Stimulated activated CD8-positive, alpha-beta memory T cell treated with anti-CD3 and anti-CD28 coated beads, Interleukin-2, amount 100 ng/mL, for 48 hours (primary cell): ENCODE measurements around the gene NDUFAF2.

ENCODE experiments used
- DNase-seq, 2 donors: peaks; one replicate each; pipeline ENCODE4 v3.0.0-alpha.2; 2020; ENCODE audit warnings: low read depth in 2 of 2

Gene NDUFAF2

DNA sequence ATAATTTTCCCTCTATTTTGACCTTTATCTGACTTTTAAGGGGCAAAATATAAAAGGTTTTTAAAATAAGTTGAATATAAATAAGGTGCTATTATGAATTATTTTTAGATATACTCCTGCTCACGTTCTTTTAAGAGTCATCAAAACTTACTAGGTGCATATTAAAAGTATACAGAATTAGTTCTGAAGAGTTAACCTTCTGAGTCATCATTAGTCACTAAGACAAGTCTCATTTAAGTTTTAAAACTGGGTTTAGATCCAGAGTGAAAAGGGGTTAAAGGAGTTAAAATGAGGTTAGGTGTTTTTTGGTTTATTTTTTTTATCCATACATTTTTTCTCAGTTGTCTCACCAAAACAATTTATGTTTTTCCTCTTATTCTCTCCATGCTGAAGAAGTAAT, 175.5 kb downstream of the NDUFAF2 start:
- no peak for DNase-seq

DNA sequence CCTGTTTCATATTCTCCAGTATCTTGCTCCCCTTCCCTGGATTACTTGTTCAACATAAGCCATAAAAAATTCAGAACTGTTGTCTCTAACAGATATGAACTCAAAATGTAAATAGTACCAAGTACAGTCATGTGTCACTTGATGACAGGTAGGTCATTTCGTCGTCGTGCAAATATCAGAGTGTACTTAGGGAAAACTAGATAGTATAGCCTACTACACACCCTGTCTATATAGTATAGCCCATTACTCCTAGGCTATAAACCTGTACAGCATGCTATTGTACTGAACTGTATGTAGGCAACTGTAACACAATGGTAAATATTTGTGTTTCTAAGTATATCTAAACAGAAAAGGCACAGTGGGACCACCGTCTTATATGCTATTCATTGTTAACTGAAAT, 178.1 kb downstream of the NDUFAF2 start:
- no peak for DNase-seq

GRCh38 chr5:61130289-61130688, 185.3 kb downstream of the NDUFAF2 start:
- no peak for DNase-seq

DNA sequence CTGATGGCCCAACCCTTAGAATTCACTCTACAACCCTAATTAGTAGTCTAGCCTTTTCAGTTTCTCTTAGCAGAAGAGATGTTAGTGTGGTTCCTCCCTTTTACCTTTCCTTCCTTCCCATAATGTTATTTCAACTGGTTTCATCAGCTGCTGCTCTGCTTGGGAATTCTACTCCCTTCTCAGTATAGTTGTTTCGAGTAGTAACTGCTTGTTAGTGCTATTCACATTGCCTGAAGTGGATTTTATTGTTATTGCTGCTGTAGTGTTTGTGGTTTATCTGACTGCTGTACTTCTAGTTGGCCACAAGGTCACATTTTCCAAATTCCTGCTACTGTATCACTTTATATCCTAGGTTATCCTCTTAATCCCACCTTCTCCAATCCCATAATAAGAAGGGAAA, 187.6 kb downstream of the NDUFAF2 start:
- DNase-seq: no peak

DNA sequence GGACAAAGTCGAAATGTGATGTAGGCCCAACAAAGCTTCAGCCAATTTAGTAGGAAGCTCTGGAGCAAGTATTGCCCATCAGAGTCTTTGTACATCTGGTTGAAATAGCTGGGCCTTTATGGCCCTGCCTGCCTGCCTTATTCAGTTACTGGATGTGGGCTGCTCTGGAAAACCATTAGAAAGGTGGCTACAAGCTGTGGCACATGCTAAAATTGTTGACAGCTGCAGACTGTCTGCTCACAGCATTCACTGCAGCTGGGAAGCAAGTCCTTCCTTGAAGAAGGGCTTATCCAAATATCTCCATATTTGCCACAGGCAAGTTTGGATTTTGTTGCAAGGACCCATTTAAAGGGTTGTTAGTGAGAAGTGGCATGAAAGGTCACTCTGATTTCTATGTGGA, 192.8 kb downstream of the NDUFAF2 start:
- DNase-seq: no peak

- DNase-seq: no peak
These were observed 194.3 kb downstream of the NDUFAF2 start for GRCh38 chr5:61139094-61139873.

GRCh38 chr5:61139931-61140330, 194.9 kb downstream of the NDUFAF2 start:
- no peak for DNase-seq

DNA sequence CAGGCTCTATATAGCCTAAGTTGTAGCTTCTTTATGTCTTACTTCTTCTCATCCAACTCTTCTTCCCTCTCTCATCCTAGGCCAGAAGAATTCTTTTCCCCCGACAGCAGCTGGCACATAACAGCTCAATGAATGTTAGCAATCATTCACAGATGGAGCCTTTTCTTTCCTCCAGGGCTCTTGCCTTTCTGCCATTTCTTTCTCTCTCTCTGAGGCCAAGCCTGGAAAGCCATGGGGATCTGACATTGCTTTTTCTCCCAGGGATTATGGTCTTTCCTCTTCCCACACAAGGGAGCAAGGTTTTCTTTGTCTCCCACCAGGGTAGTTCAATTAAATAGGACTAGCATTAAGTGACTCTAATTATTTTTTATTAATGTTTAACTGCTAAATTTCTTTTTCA, 196.8 kb downstream of the NDUFAF2 start:
- DNase-seq: no peak

DNA sequence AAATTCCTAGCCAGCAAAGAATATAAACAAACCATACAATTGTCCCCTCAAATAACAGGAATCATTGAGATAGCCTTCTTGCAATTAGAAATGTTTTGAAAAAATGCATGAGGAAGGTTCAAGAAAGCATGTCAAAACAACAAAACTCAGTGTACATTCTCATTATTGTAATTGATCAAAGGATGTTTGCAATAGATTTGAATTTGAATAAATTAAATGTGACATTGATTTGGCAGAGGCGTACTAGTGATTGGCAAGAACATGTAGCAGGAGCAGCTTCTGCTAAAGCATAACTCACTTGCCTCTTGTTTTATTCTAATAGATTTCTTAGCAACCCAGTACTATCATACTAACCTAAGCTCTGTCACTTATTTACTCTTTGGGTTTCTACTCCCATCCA, 197.4 kb downstream of the NDUFAF2 start:
- no peak for DNase-seq

DNA sequence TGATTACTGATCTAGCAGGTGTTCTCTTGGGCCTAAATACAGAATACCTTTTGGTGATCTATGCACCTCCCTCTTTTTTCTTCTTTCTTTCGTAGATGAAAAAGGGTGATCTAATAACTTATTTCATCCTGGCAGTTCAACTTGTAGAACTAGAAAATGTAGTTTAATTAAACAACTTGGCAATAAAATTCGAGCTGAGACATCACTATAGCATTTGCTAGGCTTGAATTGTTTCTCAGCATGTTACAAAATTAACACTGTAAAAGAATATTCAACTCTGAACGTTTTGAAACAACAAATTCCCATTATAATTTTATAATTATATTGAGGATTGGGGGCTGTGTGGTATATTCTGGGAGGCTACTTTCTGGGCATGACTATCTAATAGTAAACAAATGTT, 197.8 kb downstream of the NDUFAF2 start:
- no peak for DNase-seq

DNA sequence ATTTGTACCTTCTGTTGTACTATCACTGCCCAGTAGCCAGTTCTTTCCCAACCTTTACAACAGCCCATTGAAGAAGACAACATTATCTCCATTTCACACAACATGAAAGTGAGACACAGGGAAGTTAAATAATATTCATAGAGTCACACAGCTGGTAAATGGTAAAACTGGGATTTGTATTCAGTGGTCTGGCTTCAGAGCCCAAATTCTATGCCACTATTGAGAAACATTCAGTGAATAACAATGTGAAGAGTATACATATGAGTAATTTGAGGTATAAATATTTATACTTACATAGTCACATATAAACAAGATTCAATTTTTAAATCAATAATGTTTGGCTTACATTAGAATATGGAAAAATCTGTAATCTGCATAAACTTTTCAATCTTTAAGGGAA, 203.5 kb downstream of the NDUFAF2 start:
- DNase-seq: no peak

- no peak for DNase-seq
These were observed 206.9 kb downstream of the NDUFAF2 start for GRCh38 chr5:61151893-61152292.

- DNase-seq: no peak
These were observed 214.1 kb downstream of the NDUFAF2 start for GRCh38 chr5:61159070-61159469.

GRCh38 chr5:61159836-61160235, 214.8 kb downstream of the NDUFAF2 start:
- DNase-seq: no peak

DNA sequence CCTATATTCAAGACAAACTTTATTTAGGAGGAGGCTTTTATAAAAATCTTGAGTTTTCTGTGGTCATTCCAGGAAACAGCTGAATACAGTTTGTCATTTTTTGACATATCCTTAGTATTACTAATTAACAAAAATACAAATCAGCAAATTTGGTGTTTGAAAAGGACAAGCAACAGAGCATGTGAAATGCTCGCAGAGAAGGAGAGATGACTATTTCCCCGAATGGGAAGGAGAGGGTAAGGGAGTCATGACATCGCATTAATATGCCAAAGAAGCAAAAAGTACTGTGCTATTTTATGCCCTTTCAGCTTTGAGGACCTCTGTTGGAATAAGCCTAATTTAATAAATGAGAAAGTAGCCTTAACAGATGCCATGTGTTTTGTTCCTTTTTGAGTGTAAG, 215.5 kb downstream of the NDUFAF2 start:
- no peak for DNase-seq

DNA sequence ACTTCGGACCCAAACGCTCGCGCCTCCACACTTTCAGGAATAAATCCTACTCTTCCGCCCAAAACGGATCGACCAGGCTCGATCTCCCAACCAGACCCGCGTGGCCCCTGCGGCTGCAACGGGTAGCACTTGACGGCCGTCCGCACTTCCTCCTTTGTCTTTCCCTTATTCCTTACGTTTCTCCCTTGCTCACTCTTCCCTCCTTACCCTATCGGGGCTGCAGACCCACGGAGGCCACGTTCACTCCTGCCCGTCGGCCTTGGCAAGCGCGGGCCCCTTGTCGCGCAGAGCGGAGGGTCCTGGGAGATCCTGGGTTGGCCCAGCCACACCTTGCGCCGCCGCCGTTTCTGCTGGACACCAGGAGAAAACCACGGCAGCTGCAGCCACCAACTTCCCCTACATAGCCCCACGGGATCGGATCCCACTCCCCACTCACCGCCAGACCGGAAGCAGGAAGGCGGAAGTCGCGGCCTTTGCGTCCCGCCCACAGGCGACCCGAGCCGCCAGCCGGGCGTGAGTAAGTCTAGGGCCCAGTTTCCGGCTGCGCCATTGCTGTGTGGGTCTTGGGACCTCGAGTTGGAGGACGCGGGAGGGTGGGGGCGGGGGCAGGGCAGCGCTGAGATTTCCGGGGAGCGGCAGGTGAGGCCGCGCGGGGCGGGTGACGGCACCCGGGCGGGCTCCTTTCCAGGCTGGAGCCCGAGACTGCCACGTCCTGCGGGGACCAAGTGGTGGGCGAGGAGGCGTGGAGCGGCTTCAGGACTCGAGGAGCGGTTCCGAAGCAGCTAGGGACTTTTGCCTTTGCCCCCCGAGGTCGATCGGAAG, 217.2 kb downstream of the NDUFAF2 start, which contains the start of gene SMIM15:
TSS of gene SMIM15 (minus strand) at position 459 of the 822 bp plus-strand sequence. CDS start 2,297 bp downstream, outside the sequence.
- DNase-seq: peak; percentile 70 to 80

DNA sequence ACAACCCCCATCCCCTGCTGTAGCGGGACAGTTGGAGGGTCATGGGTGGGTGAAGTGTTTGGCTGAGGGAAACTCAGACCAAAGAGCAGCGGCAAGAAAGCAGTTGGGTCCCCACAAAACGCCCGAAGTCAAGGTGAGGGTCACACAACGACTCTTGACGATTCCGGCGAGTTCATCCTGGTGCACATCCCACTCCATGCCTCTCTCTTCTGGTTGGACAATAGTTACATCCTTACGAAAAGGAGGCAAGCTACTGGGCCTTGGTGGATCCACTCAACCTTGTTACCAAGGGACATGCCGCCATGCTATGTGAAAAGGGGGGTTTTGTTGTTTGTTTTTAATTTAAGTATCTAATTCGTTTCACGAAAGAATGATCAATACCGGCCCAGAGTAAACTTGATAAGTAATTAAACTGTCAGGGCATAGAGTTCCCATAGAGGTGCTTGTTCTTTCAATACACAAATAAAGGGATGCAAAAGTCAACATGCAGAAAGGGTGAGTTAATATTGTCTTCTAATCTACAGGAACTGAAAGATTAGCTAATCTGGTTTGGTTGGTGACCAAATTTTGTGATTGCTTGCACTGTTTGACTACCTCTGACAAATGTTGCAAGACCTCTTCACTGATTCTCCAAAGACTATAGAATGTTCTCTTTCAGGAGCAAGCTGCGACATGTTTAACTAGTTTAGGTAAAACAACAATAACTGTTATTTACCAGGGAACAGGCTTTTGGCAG, 218.0 kb downstream of the NDUFAF2 start:
- DNase-seq: no peak

GRCh38 chr5:61163905-61164304, 218.9 kb downstream of the NDUFAF2 start:
- no peak for DNase-seq

- no peak for DNase-seq
These were observed 222.4 kb downstream of the NDUFAF2 start for GRCh38 chr5:61167382-61167781.

- no peak for DNase-seq
These were observed 223.9 kb downstream of the NDUFAF2 start for GRCh38 chr5:61168951-61169350.

DNA sequence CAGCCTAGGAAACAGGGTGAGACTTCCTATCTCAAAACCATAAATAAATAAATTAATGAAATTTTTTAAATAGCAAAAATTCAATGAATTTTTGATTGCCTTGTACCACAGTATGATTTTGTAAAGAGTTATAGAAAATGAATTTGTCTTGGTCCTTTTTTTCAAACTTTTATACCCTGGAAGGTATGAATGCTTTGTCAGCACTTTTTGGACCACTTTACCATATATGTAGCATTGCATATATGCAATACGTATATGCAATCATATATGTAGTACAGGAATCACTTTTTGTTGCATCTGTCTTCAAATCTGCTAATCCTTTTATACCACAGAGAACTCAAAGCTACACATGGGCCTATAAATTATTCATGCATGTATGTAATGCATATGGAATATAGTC, 226.5 kb downstream of the NDUFAF2 start:
- DNase-seq: no peak

DNA sequence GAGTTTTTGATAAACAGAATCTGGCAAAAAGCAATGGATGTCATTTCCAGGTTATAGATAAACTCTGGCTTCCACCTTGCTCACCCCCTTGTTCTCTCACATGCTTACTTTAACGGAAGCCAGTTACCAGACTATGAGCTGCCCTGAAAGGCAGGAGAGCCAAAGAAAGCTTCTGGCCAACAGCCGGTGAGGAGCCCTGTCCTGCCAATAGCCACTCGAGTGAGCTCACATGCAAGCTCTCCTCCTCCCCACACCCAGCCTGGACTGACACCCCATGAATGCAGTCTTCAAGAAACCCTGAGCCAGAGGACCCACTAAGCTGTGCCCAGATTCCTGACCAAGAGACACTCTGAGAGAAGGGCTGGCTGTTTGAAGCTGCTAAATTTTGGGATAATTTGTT, 231.6 kb downstream of the NDUFAF2 start:
- DNase-seq: no peak
